Peyer's patch (tissue), 4 donors: Measurements from ENCODE around the gene SNCB. TPM values are rescaled to one million over a fixed set of nuclear protein-coding genes. Genes with fewer than 3 reads are reported as not detected.

Experiments used
- DNase-seq, 3 donors: peaks; one replicate each; pipeline ENCODE4 v3.0.0-alpha.2; 2017 to 2019
- H3K27ac ChIP-seq, 4 donors: fragments of 200-600 bp; sonication (generic); one replicate each; pipeline ENCODE4 v1.5.1; 2016 to 2019
- H3K27me3 ChIP-seq, 2 donors: fragments of 200-600 bp; sonication (generic); one replicate each; pipeline ENCODE4 v1.5.1; 2019
- H3K36me3 ChIP-seq, 3 donors: fragments of 200-600 bp; sonication (generic); one replicate each; pipeline ENCODE4 v1.5.1; 2016 to 2019
- H3K4me1 ChIP-seq, 4 donors: fragments of 200-600 bp; sonication (generic); one replicate each; pipeline ENCODE4 v1.5.1; 2016 to 2019
- H3K4me3 ChIP-seq, 4 donors: fragments of 200-600 bp; sonication (generic); 1 replicate in 3 of 4; 2 replicates in 1 of 4; pipeline ENCODE4 v1.5.1; 2016 to 2019; ENCODE audit warnings: mild to moderate bottlenecking in 1 of 4
- H3K9me3 ChIP-seq, 4 donors: fragments of 200-600 bp; sonication (generic); one replicate each; pipeline ENCODE4 v1.5.1; 2016 to 2019; ENCODE audit warnings: mild to moderate bottlenecking in 1 of 4
- CTCF ChIP-seq, 6 experiments: fragments of 450-650 bp in 4 of 6; fragments of 200-600 bp in 2 of 6; sonication (generic) in 1 of 6; IDR thresholded peaks; one replicate each; pipeline ENCODE4 v1.5.1; 2017 to 2019; ENCODE audit warnings: antibody characterized with exemption in 6 of 6, mild to moderate bottlenecking in 3 of 6, moderate library complexity in 1 of 6
- POLR2A ChIP-seq, 2 donors: fragments of 450-650 bp; IDR thresholded peaks; one replicate each; pipeline ENCODE4 v1.5.1; 2017; ENCODE audit warnings: antibody characterized with exemption in 2 of 2, mild to moderate bottlenecking in 2 of 2, moderate library complexity in 2 of 2
- total RNA-seq, 4 donors: library from RNA; depleted of rRNA; stranded (reverse); fragments of >200 nt; gene quantifications; one replicate each; pipeline ENCODE4 v1.1.0, GENCODE V29; 2016

Gene SNCB
- total RNA-seq, 4 donors from 2014 or later = not detected

- no peak for TF ChIP-seq CTCF (IDR thresholded peaks at IDR 0.05)
- TF ChIP-seq POLR2A (IDR thresholded peaks at IDR 0.05) = no peak
- H3K27me3 ChIP-seq = peaks cover 0 to 42% of the 10 kb centered on the region in 2 donors
Observed at GRCh38 chr5:176631383-176632200, 1.3 kb upstream of the SNCB start.

GRCh38 chr5:176630681-176631222, 418 bp upstream of the SNCB start:
- no peaks in the 10 kb centered on the region for H3K9me3 ChIP-seq
- no peak for TF ChIP-seq POLR2A (IDR thresholded peaks at IDR 0.05)
- no peak for TF ChIP-seq CTCF (IDR thresholded peaks at IDR 0.05)
- H3K27me3 ChIP-seq = peaks cover 0 to 43% of the 10 kb centered on the region in 2 donors
- H3K4me1 ChIP-seq = peaks cover 0 to 17% (median 12%) of the 10 kb centered on the region in 4 donors
- no peak for DNase-seq
- no peaks in the 10 kb centered on the region for H3K36me3 ChIP-seq
- no peak overlapping the region for H3K27ac ChIP-seq
- peak overlapping the region; percentile 4 to 53 (median 44) for H3K4me3 ChIP-seq

More at GRCh38 chr5:176631383-176632200, 1.3 kb upstream of the SNCB start:
- H3K9me3 ChIP-seq = no peaks in the 10 kb centered on the region
- DNase-seq = no peak
- H3K27ac ChIP-seq = no peak overlapping the region
- H3K4me3 ChIP-seq = no peak overlapping the region
- no peaks in the 10 kb centered on the region for H3K36me3 ChIP-seq
- H3K4me1 ChIP-seq = peaks cover 0 to 17% (median 12%) of the 10 kb centered on the region in 4 donors

- DNase-seq = no peak
- peaks cover 0 to 17% (median 12%) of the 10 kb centered on the region in 4 donors for H3K4me1 ChIP-seq
- TF ChIP-seq CTCF (IDR thresholded peaks at IDR 0.05) (no peak), POLR2A (IDR thresholded peaks at IDR 0.05) (no peak)
- H3K27ac ChIP-seq = no peak overlapping the region
- H3K9me3 ChIP-seq = no peaks in the 10 kb centered on the region
- H3K36me3 ChIP-seq = no peaks in the 10 kb centered on the region
- H3K4me3 ChIP-seq = peak overlapping the region in 2 of 4 donors; percentile 45 to 53
- H3K27me3 ChIP-seq = peaks cover 0 to 43% of the 10 kb centered on the region in 2 donors
Observed at GRCh38 chr5:176629317-176629852, 949 bp downstream of the SNCB start.

- H3K4me1 ChIP-seq = peaks cover 0 to 17% (median 9%) of the 10 kb centered on the region in 4 donors
- no peaks in the 10 kb centered on the region for H3K36me3 ChIP-seq
- no peaks in the 10 kb centered on the region for H3K9me3 ChIP-seq
- no peak overlapping the region for H3K27ac ChIP-seq
- peaks cover 0 to 43% of the 10 kb centered on the region in 2 donors for H3K27me3 ChIP-seq
- TF ChIP-seq POLR2A (IDR thresholded peaks at IDR 0.05) = no peak
- DNase-seq = no peak
- H3K4me3 ChIP-seq = no peak overlapping the region
Observed at GRCh38 chr5:176628406-176629228, 1.7 kb downstream of the SNCB start.

- no peak overlapping the region for H3K27ac ChIP-seq
- H3K36me3 ChIP-seq = no peaks in the 10 kb centered on the region
- peaks cover 0 to 17% (median 9%) of the 10 kb centered on the region in 4 donors for H3K4me1 ChIP-seq
- H3K4me3 ChIP-seq = no peak overlapping the region
- TF ChIP-seq CTCF (IDR thresholded peaks at IDR 0.05) = no peak
- TF ChIP-seq POLR2A (IDR thresholded peaks at IDR 0.05) = no peak
- no peak for DNase-seq
- H3K9me3 ChIP-seq = no peaks in the 10 kb centered on the region
- peaks cover 0 to 43% of the 10 kb centered on the region in 2 donors for H3K27me3 ChIP-seq
Observed at GRCh38 chr5:176627582-176627981, 2.8 kb downstream of the SNCB start.
